Measurements from ENCODE around the gene EPGN.
A peak's percentile ranks its signal among the peaks of the same experiment; 100 is the strongest.

Gene EPGN, protein sequence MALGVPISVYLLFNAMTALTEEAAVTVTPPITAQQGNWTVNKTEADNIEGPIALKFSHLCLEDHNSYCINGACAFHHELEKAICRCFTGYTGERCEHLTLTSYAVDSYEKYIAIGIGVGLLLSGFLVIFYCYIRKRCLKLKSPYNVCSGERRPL

DNA sequence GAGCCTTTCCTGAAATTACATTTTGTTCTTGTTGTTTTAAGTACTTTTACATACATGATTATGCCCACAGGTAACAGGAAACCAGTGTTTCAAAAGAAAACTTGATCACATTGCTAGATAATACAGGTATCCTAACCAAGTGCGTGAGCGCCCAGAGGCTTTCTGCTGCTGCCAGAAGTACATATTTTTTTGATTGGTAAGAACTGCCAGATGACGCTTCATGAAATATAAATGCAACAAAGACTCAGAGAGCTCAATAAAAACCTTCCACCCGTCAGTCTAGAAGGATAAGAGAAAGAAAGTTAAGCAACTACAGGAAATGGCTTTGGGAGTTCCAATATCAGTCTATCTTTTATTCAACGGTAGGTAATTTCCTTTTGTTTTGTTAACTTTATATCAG lies at the start of gene EPGN:
Gene EPGN, plus strand, starts transcription at position 256 of the 400 bp plus-strand sequence. Its CDS starts 64 bp downstream, at position 320.
- no peak for DNase-seq (ENCODE audit: low read depth, low spot score)

- DNase-seq (ENCODE audit: low read depth, low spot score), result no peak
These were observed 49.3 kb upstream of the EPGN start for GRCh38 chr4:74258963-74259362.

GRCh38 chr4:74260036-74260435 lies 48.2 kb upstream of the EPGN start:
- no peak for DNase-seq (ENCODE audit: low read depth, low spot score)

DNA sequence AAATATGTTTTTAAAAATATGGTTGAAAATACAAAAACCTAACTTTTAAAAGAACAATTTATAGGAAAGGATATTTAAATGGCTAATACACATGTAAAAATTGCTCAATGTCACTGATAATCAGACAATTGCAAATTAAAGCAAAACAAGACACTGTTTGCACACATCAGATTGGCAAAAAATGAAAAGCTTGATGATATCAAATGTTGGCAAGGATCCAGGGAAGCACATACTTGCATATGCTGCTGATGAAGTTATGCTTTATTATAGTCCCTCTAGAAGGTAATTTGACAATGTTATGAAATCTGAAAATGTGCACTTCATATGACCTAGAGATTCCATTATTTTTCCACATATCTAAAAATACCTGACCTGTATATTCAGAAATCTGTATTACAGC lies 45.7 kb upstream of the EPGN start:
- DNase-seq (ENCODE audit: low read depth, low spot score), result no peak

DNA sequence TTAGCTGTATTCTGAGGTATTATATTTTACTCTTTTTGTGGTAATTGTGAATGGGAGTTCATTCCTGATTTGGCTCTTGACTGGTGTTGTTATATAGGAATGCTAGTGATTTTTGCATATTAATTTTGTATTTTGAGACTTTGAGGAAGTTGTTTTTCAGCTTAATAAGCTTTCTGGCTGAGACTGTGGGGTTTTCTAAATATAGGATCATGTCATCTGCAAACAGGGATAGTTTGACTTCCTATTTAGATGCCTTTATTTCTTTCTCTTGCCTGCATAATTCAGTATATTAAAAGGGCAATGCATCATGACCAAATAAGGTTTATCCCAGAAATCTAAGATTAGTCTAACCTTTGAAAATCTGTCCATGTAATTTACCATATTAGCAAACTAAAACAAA lies 44.7 kb upstream of the EPGN start:
- DNase-seq (ENCODE audit: low read depth, low spot score), result no peak

DNA sequence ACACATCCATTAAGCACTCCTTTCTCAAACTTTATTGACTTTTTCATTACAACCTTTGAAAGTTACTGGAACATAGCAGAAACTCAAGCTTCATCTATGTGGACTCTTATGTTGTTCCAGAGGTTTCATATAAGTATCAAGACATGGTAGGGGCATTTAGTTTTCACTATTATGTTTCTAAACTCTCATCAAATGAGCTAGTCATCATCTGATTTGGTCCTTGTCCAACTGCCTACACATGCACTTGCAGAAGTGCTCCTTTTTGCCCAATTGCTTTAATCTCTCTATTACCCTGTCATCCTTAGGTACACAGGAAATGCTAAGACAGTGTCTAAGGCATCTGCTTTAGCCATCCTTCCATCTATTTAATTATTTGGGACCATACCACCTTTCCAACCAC lies 42.2 kb upstream of the EPGN start:
- no peak for DNase-seq (ENCODE audit: low read depth, low spot score)

DNA sequence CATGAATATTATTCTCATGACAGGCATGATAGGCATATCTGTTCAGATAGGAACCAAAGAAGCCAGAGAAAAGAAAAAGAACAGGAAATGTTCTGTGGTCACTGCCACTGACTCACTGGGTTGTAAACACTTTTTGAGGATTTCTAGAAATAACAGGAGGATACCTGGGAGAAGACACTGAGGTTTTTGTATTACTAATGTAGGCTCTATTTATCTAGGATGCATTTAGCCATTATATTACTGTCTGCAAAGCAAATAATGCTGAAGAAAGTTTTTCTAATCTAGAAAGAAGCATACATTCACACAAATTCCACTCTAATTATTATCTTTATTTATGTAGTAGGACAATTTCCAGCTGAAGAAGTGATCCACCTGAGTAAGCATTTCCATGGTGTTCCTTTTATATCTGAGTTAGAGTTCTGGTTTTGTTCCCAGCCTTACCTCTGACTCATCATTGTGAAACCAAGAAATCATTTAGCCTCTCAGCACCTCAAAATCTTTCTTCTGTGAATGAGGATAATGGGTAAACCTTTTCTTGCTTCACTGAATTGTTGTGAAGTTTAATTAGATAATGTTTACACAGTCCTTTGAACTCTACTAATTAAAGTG lies 40.2 kb upstream of the EPGN start:
- peak; percentile 16 for DNase-seq (ENCODE audit: low read depth, low spot score)

- no peak for DNase-seq (ENCODE audit: low read depth, low spot score)
These were observed 39.6 kb upstream of the EPGN start for GRCh38 chr4:74268643-74269042.

DNA sequence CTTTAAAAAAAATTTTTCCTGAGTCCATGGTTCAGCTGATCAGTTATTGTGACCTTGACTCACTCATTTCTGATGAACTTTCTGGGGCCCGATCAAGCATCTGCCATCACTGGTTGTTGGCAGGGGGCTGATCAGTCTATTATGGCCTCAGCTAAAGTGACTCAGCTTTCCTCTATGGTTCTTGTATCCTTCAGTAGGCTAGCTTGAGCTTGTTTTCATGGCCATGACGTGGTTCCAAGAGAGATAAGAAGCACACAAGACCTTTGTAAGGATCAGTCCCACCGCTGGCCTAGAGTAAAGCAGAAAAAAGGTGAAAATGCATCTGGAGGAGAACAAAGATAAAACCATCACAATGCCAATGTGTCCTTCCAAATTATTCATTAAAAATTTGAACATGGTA lies 29.8 kb upstream of the EPGN start:
- DNase-seq (ENCODE audit: low read depth, low spot score), result no peak

- no peak for DNase-seq (ENCODE audit: low read depth, low spot score)
These were observed 28.6 kb upstream of the EPGN start for GRCh38 chr4:74279716-74280115.

- no peak for DNase-seq (ENCODE audit: low read depth, low spot score)
These were observed 25.3 kb upstream of the EPGN start for GRCh38 chr4:74282926-74283325.

GRCh38 chr4:74283614-74284013 lies 24.7 kb upstream of the EPGN start:
- no peak for DNase-seq (ENCODE audit: low read depth, low spot score)

DNA sequence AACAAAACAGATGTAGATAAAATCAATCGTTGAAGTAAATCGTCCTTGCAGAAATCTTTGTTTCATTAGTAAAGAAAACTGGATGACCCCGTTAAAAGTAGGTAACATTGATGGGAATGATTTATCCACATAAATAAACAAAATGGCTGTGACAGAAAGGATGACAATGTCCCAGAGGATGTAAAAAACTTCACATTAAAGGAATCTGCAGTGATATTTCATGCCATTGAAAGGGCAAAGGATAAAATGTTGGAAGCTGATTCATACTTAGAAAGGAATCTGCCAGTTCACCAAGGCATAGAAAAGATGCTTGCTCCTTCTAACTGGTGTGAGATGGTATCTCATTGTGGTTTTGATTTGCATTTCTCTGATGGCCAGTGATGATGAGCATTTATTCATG lies 24.2 kb upstream of the EPGN start:
- no peak for DNase-seq (ENCODE audit: low read depth, low spot score)

DNA sequence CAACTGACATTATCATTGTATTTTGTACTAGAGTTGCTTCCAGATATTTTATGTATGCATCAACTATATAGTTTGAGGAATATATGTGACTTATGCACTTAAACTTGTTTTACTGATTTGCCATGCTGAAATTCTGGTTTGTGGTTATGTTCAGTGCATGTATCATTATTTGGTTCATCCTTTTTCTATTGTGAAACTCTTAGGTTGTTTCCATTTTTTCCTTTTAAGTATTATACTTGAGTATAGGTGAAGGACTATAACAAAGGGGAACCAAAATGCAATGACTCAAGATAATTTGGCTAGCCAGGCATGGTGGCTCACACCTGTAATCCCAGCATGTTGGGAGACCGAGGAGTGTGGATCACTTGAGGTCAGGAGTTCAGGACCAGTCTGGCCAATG lies 21.1 kb upstream of the EPGN start:
- DNase-seq (ENCODE audit: low read depth, low spot score), result no peak

DNA sequence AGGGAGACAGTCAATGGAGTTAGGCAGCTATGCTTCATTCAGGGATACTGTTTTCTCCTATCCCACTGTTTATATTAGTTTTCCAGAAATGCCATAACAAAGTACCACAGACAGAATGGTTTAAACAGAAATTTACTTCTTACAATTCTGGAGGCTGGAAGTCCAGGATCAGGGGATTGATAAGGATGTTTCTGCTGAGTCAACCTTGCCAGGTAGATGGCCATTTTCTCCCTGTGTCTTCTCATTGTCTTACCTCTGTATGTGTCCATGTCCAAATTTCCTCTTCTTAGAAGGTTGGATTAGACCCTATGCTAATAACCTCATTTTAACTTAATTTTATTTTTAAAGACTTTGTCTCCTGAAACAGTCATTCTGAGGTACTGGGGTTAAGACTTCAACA lies 20.5 kb upstream of the EPGN start:
- no peak for DNase-seq (ENCODE audit: low read depth, low spot score)

DNA sequence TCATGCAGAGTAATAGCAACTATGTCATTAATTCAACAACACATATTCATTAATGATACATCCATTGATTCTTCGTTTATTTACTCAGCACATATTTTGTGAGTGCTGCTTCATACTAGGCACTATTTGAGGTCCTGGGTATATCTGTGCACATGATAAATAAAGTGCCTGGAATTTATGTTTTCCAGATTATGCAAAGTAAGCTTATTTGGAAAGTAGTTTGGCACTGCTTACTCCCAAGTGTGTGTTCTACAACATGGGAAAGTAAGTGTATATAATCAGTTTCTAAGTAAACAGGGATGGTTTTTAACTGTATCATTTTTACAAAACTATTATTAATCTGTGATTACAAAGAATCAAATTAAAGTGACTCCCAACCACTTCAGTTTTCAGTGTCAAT lies 16.8 kb upstream of the EPGN start:
- DNase-seq (ENCODE audit: low read depth, low spot score), result no peak

GRCh38 chr4:74292111-74292870 lies 16.0 kb upstream of the EPGN start:
- DNase-seq (ENCODE audit: low read depth, low spot score), result no peak

DNA sequence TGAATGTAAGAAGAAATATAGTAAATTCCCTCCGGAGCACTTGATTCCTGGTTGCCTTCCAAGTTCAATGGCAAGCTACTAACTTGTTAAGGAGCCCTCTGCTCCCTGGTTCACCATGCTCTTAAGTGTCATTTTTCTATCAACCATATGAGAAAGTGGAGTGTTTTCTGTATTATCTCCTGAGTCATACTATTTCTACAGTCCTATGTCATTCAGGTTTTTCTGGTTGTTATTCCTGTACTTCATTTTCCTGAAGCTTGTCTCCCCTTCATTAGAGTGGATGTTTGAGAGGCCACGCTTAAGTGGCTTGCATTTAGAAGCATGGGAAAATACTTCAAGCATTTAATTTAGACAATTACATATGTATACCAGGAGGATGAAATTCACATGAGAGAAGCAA lies 14.7 kb upstream of the EPGN start:
- DNase-seq (ENCODE audit: low read depth, low spot score), result no peak

GRCh38 chr4:74294681-74295080 lies 13.6 kb upstream of the EPGN start:
- no peak for DNase-seq (ENCODE audit: low read depth, low spot score)

DNA sequence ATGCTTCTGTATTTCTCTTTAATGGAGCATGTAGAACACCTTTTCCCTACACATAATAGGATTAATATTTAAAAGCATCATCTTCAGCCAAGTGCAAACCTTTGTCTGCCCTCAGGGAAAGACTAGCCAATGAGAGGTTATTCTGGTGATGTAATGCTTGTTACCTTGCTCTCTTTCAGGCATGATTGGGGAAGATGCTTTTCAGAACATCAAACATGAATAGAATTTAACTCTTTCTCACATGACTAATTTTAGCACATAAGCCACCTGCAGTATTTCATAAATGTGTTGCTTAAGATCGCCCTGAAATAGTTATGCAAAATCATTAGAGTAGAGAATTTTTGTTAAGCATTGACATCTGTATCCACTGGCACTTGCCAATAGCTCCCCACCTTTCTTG lies 10.7 kb upstream of the EPGN start:
- no peak for DNase-seq (ENCODE audit: low read depth, low spot score)

DNA sequence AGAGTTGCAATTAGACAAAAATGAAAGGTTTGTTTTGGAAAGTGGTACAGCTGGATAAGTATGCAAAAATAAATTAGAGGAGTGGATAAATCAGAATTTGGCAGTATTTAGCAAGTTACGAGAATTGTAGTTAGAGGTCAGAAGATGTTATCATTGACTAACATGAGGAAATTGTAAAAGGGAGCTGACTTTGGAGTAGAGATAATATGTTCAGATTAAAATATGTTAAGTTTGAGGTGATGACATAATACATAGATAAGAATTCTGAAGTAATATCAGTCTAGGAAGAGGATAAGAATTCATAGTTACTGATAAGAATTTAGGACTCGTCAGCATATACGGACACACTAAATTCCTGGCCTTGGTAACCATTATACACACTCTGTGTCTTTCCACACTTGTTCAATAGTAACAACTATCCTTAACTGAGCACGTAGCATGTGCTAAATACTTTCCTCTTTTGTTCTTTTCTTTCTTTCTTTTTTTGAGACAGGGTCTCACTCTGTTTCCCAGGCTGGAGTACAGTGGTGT lies 4.1 kb upstream of the EPGN start:
- no peak for DNase-seq (ENCODE audit: low read depth, low spot score)

- no peak for DNase-seq (ENCODE audit: low read depth, low spot score)
These were observed 3.3 kb upstream of the EPGN start for GRCh38 chr4:74305000-74305399.

DNA sequence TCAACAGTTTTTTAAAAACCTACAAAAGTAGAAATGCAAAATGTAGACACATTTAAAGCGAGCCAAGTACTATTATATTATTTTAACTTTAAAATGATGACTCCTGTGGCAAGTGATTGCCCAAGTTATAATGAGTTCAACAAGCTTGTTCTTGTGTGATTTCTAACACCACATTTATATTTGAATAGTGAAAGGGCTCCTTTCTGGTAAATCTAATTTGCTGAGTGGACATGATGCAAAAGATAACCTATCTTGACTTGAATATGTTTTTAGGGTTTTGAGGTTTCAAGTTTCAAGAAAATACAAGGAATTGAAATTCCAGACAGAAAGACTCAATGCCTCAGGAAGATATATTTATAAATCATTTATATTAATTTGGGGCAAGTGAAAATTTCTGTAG lies 1.1 kb upstream of the EPGN start:
- no peak for DNase-seq (ENCODE audit: low read depth, low spot score)
